ENCODE data around the gene PRRT4. TPM values are rescaled to one million over a fixed set of nuclear protein-coding genes. Genes with fewer than 3 reads are reported as not detected.

The PRRT4 gene
- under 0.01 and 0.85 TPM in 2 replicates for total RNA-seq

DNA sequence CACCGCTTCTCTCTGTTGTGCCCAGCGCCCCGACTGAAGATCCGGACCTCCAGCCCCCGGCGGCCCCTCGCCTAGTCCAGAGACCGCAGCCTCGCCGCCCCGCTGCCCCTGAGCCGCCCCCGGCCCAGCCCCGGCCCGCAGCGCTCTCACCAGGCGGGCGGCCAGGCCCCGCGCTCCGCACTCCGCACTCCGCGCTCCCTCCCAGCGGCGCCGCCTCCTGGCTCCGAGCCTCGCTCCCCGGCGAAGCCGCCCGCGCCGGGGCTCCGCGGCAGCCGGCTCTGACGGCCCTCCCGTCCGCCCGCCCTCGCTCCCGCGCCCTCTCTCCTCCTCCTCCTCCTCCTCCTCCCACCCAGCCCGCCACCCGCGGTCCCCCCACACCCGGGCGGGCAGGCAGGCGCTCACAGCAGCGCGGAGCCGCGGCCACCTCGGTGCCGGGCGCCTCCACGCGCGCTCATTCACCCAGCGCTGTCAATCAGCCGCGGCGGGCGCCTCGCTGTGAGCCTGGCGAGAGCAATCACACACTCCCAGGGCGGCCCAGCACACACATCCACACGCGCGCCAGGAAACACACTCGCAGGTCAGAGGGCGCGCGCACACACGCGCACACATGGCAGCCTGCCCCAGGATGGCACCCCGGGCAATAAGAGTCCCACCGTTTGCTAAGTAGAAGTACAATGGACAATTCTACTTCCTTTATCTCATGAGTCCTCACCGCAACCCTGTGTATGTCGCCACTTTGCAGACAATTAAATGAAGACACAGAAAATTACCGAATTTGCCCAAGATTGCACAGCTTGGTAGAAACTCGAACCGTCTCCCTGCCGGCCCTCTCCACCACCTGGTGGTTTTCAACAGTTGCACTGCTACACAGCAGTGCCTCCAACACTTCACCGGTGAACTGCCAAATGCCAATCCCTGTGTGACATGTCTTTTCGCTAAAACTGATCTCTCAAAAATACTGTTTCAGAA is at the start of gene PRRT4:
PRRT4 (minus strand) TSS at position 280 of the 969 bp plus-strand sequence.

DNA sequence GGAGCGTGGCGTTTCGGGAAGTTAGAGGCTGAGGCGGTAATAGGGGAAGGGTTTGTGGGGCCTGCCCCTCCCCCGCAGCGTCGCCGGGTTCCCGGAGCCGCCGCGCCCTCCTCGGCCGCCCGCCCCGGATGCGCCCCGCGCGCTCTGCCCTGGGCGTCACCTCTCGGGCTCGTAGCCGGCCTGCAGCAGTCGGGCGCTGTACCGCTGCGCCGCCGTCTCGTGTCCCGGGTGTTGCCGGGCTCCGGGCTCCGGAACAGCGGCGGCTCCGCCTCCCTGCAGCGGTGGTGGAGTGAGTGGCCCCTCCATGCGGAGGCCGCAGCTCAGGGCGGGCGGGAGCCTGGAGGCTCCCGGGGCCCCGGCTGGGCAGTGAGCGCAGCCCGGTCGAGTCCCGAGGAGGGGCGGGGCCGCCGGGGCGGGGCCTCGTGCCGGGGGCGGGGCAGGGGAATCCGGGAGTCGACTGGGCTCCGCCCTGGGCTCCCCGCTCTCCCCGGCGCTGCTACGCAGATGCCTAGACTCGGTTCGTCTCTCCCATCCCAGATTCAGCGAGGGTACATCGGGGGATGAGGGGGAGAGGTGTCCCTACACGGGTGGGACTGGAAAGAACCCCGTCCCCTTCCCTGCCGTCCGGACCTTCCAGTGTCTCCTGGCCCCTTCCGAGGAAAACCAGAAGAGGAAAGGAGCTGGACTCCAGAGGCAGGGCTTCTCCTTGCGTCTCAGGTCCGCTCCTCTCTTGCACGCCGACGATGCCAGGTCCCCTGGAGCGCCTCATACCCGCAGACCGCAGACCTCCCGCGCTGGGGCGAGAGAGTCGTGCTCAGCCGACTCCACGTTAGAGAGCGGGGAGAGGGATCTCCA is 48.3 kb upstream of the PRRT4 start, which contains the start of gene IMPDH1:
IMPDH1 (minus strand) TSS at position 387 of the 855 bp plus-strand sequence; CDS start at position 306, 81 bp downstream.

DNA sequence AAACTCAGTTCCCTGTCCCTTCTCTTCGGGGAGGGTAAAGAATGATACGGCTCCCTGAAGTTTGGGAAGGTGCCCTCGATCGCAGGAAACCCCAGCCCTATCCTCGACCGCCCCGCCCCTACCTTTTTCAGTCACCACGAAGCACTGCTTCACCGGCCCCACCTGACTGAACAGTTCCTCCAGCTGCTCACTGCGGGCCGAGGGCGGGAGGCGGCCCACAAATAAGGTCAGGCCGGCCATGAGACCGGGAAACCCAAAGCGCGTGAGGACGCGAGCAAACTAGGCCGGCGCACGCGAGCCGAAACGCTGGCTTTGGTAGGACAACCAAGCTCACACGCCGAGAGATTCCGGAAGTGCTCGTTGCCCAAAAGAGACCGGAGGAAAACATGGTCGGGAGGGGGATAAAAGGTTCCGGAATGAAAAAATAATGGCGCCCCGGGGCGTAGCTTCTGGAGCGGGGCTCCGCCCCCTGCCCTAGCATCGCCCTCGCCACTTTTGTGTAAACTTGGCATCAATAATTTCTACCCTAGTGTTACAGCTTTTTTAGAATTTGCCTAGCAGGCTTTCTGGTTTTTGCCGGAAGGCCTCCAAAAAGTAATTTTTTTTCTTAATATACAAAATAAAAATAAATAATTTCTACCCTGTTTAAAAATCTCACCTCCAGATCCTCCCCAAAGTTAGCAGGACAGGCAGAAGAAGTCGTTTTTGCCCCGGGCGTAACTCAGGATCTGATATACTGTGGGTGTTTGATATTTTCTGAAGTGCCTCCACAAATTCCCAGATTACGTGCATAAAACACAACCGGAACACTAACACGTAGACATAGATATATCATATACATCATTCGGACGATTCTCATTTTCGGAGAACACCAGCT is 17.7 kb downstream of the PRRT4 start, which contains the start of gene RBM28:
RBM28 (minus strand) TSS at position 355 of the 877 bp plus-strand sequence; CDS start at position 240, 115 bp downstream.

Other genes starting within 250 kb of the PRRT4 start
- 0.21 and 0.24 TPM in 2 replicates for gene LEP, start 120.4 kb downstream of the PRRT4 start, total RNA-seq
- 9.6 and 22.4 TPM in 2 replicates for gene RBM28, start 17.8 kb downstream of the PRRT4 start, total RNA-seq
- gene IMPDH1, start 48.3 kb upstream of the PRRT4 start, total RNA-seq = 61.2 and 66.0 TPM in 2 replicates
- 44.1 and 121 TPM in 2 replicates for gene HILPDA, start 94.2 kb upstream of the PRRT4 start, total RNA-seq
- gene METTL2B, start 115.1 kb upstream of the PRRT4 start, total RNA-seq = 44.5 and 52.8 TPM in 2 replicates

Measured in tracheal epithelial cell (primary cell).